Peyer's patch (tissue), 4 donors: ENCODE results near the gene XYLT1. TPM values are rescaled to one million over a fixed set of nuclear protein-coding genes. Genes with fewer than 3 reads are reported as not detected.

Experiments
- DNase-seq, 3 donors: peaks; one replicate each; pipeline ENCODE4 v3.0.0-alpha.2; 2017 to 2019
- H3K27ac ChIP-seq, 4 donors: fragments of 200-600 bp; sonication (generic); one replicate each; pipeline ENCODE4 v1.5.1; 2016 to 2019
- H3K27me3 ChIP-seq, 2 donors: fragments of 200-600 bp; sonication (generic); one replicate each; pipeline ENCODE4 v1.5.1; 2019
- H3K36me3 ChIP-seq, 3 donors: fragments of 200-600 bp; sonication (generic); one replicate each; pipeline ENCODE4 v1.5.1; 2016 to 2019
- H3K4me1 ChIP-seq, 4 donors: fragments of 200-600 bp; sonication (generic); one replicate each; pipeline ENCODE4 v1.5.1; 2016 to 2019
- H3K4me3 ChIP-seq, 4 donors: fragments of 200-600 bp; sonication (generic); 1 replicate in 3 of 4; 2 replicates in 1 of 4; pipeline ENCODE4 v1.5.1; 2016 to 2019; ENCODE audit warnings: mild to moderate bottlenecking in 1 of 4
- H3K9me3 ChIP-seq, 4 donors: fragments of 200-600 bp; sonication (generic); one replicate each; pipeline ENCODE4 v1.5.1; 2016 to 2019; ENCODE audit warnings: mild to moderate bottlenecking in 1 of 4
- CTCF ChIP-seq, 6 experiments: fragments of 450-650 bp in 4 of 6; fragments of 200-600 bp in 2 of 6; sonication (generic) in 1 of 6; IDR thresholded peaks; one replicate each; pipeline ENCODE4 v1.5.1; 2017 to 2019; ENCODE audit warnings: antibody characterized with exemption in 6 of 6, mild to moderate bottlenecking in 3 of 6, moderate library complexity in 1 of 6
- POLR2A ChIP-seq, 2 donors: fragments of 450-650 bp; IDR thresholded peaks; one replicate each; pipeline ENCODE4 v1.5.1; 2017; ENCODE audit warnings: antibody characterized with exemption in 2 of 2, mild to moderate bottlenecking in 2 of 2, moderate library complexity in 2 of 2
- total RNA-seq, 4 donors: library from RNA; depleted of rRNA; stranded (reverse); fragments of >200 nt; gene quantifications; one replicate each; pipeline ENCODE4 v1.1.0, GENCODE V29; 2016

The XYLT1 gene
- total RNA-seq, 4 donors from 2014 or later, result 18.7 to 42.1 (median 37.7) TPM

GRCh38 chr16:17452922-17453321 is 17.8 kb downstream of the XYLT1 start:
- no peak for TF ChIP-seq CTCF (IDR thresholded peaks at IDR 0.05)
- no peak for TF ChIP-seq POLR2A (IDR thresholded peaks at IDR 0.05)
- no peaks in the 10 kb centered on the region for H3K27me3 ChIP-seq
- no peaks in the 10 kb centered on the region for H3K9me3 ChIP-seq
- H3K4me1 ChIP-seq, result peaks cover 0 to 14% (median 5%) of the 10 kb centered on the region in 4 donors
- DNase-seq, result no peak
- no peak overlapping the region for H3K4me3 ChIP-seq
- peaks cover 0 to 6% (median 0%) of the 10 kb centered on the region in 3 donors for H3K36me3 ChIP-seq
- no peak overlapping the region for H3K27ac ChIP-seq

- TF ChIP-seq CTCF (IDR thresholded peaks at IDR 0.05) (no peak), POLR2A (IDR thresholded peaks at IDR 0.05) (no peak)
- Histone ChIP-seq H3K36me3 (peaks cover 0 to 6% (median 0%) of the 10 kb centered on the region in 3 donors), H3K27ac (no peak overlapping the region), H3K4me1 (peaks cover 0 to 14% (median 5%) of the 10 kb centered on the region in 4 donors), H3K9me3 (no peaks in the 10 kb centered on the region), H3K27me3 (no peaks in the 10 kb centered on the region), H3K4me3 (no peak overlapping the region)
- DNase-seq, result no peak
These were observed 18.9 kb downstream of the XYLT1 start for GRCh38 chr16:17451843-17452242.

GRCh38 chr16:17450291-17450690 is 20.5 kb downstream of the XYLT1 start:
- no peak for DNase-seq
- Histone ChIP-seq H3K27me3 (no peaks in the 10 kb centered on the region), H3K4me1 (peaks cover 0 to 14% (median 5%) of the 10 kb centered on the region in 4 donors), H3K9me3 (no peaks in the 10 kb centered on the region), H3K36me3 (peaks cover 0 to 6% (median 0%) of the 10 kb centered on the region in 3 donors), H3K4me3 (no peak overlapping the region), H3K27ac (no peak overlapping the region)
- TF ChIP-seq CTCF (IDR thresholded peaks at IDR 0.05) (no peak), POLR2A (IDR thresholded peaks at IDR 0.05) (no peak)

GRCh38 chr16:17448640-17449638 is 21.8 kb downstream of the XYLT1 start:
- Histone ChIP-seq H3K9me3 (no peaks in the 10 kb centered on the region), H3K27me3 (no peaks in the 10 kb centered on the region), H3K4me1 (peaks cover 0 to 14% (median 5%) of the 10 kb centered on the region in 4 donors), H3K36me3 (peaks cover 0 to 6% (median 0%) of the 10 kb centered on the region in 3 donors), H3K27ac (peak overlapping the region in 1 of 4 donors; percentile 69), H3K4me3 (no peak overlapping the region)
- peak in 1 of 3 donors; percentile 61 for DNase-seq
- no peak for TF ChIP-seq CTCF (IDR thresholded peaks at IDR 0.05)
- no peak for TF ChIP-seq POLR2A (IDR thresholded peaks at IDR 0.05)

- TF ChIP-seq POLR2A (IDR thresholded peaks at IDR 0.05) (no peak), CTCF (IDR thresholded peaks at IDR 0.05) (no peak)
- no peak for DNase-seq
- Histone ChIP-seq H3K27me3 (no peaks in the 10 kb centered on the region), H3K27ac (no peak overlapping the region), H3K9me3 (no peaks in the 10 kb centered on the region), H3K4me3 (no peak overlapping the region), H3K4me1 (peaks cover 0 to 14% (median 5%) of the 10 kb centered on the region in 4 donors), H3K36me3 (peaks cover 0 to 6% (median 0%) of the 10 kb centered on the region in 3 donors)
These were observed 23.6 kb downstream of the XYLT1 start for GRCh38 chr16:17447101-17447569.
